ENCODE data around the gene APBB2. TPM values are rescaled to one million over a fixed set of nuclear protein-coding genes. Genes with fewer than 3 reads are reported as not detected.

Gene APBB2
- total RNA-seq, 2 donors from 2014 or later: 17.4 to 56.6 TPM

- intact Hi-C loops (cut with DNase I): loop anchor here (10.0 kb wide), 1 partner anchor 114 kb away; no protein-coding TSS in a partner anchor
- H3K4me3 ChIP-seq: no peak overlapping the region
- no peak for DNase-seq (ENCODE audit: low spot score)
- WGBS: 68% methylated on average over 6 of the region's 6 CpGs
- H3K27ac ChIP-seq: no peak overlapping the region
- no peaks in the 10 kb centered on the region for H3K9me3 ChIP-seq
- H3K27me3 ChIP-seq (replicated peaks; ENCODE audit: insufficient read depth): no peaks in the 10 kb centered on the region
- H3K4me1 ChIP-seq (replicated peaks): no peaks in the 10 kb centered on the region
- TF ChIP-seq POLR2AphosphoS5 (IDR thresholded peaks at IDR 0.05): no peak
- no peak for TF ChIP-seq POLR2A (IDR thresholded peaks at IDR 0.05)
- no peak for TF ChIP-seq CTCF (IDR thresholded peaks at IDR 0.05)
- no peaks in the 10 kb centered on the region for H3K36me3 ChIP-seq
Measured at GRCh38 chr4:40931238-40931637, 283.1 kb downstream of the APBB2 start.

- intact Hi-C loops (cut with DNase I): loop anchor here (2.0 to 5.0 kb wide), 2 partner anchors 50 to 288 kb away; partner anchors contain the start of gene APBB2
- WGBS: 82% methylated on average over 4 of the region's 4 CpGs
- no peak overlapping the region for H3K4me3 ChIP-seq
- no peak for TF ChIP-seq POLR2AphosphoS5 (IDR thresholded peaks at IDR 0.05)
- no peak for TF ChIP-seq POLR2A (IDR thresholded peaks at IDR 0.05)
- TF ChIP-seq CTCF (IDR thresholded peaks at IDR 0.05): no peak
- H3K27me3 ChIP-seq (replicated peaks; ENCODE audit: insufficient read depth): no peaks in the 10 kb centered on the region
- no peaks in the 10 kb centered on the region for H3K4me1 ChIP-seq (replicated peaks)
- no peaks in the 10 kb centered on the region for H3K9me3 ChIP-seq
- no peaks in the 10 kb centered on the region for H3K36me3 ChIP-seq
- no peak for DNase-seq (ENCODE audit: low spot score)
- H3K27ac ChIP-seq: no peak overlapping the region
Measured at GRCh38 chr4:40927074-40927473, 287.3 kb downstream of the APBB2 start.

GRCh38 chr4:40924793-40925117 is 289.6 kb downstream of the APBB2 start:
- Histone ChIP-seq H3K36me3 (no peaks in the 10 kb centered on the region), H3K4me3 (no peak overlapping the region), H3K27ac (no peak overlapping the region), H3K27me3 (replicated peaks; ENCODE audit: insufficient read depth) (no peaks in the 10 kb centered on the region), H3K4me1 (replicated peaks) (no peaks in the 10 kb centered on the region), H3K9me3 (no peaks in the 10 kb centered on the region)
- WGBS: 86% methylated on average over 6 of the region's 6 CpGs
- TF ChIP-seq CTCF (IDR thresholded peaks at IDR 0.05) (no peak), POLR2A (IDR thresholded peaks at IDR 0.05) (no peak), POLR2AphosphoS5 (IDR thresholded peaks at IDR 0.05) (no peak)
- DNase-seq (ENCODE audit: low spot score): no peak
- intact Hi-C loops (cut with DNase I): loop anchor here (5.0 kb wide), 1 partner anchor 53 kb away; no protein-coding TSS in a partner anchor

- intact Hi-C loops (cut with DNase I): no loop called here
- whole genome bisulfite sequencing: 72% methylated on average over 11 of the region's 11 CpGs
- Histone ChIP-seq H3K27me3 (replicated peaks; ENCODE audit: insufficient read depth) (no peaks in the 10 kb centered on the region), H3K4me3 (no peak overlapping the region), H3K9me3 (no peaks in the 10 kb centered on the region), H3K36me3 (no peaks in the 10 kb centered on the region), H3K27ac (no peak overlapping the region), H3K4me1 (replicated peaks) (no peaks in the 10 kb centered on the region)
- no peak for DNase-seq (ENCODE audit: low spot score)
- TF ChIP-seq CTCF (IDR thresholded peaks at IDR 0.05) (peak; percentile 19 to 79 (median 68)), POLR2AphosphoS5 (IDR thresholded peaks at IDR 0.05) (no peak)
Measured at GRCh38 chr4:40924096-40924792, 290.1 kb downstream of the APBB2 start.

Measured in prostate gland (tissue), 2 donors.